A549 (cell line): ENCODE measurements around the gene BGN. TPM values are rescaled to one million over a fixed set of nuclear protein-coding genes. Genes with fewer than 3 reads are reported as not detected.

Source experiments
- ATAC-seq, 2 experiments: fragments of 200-7000 bp in 1 of 2; fragments of >200 bp in 1 of 2; cut with Nextera tagmentation in 1 of 2; cut with Tn5 transposase in 1 of 2; 3 replicates each; pipeline versions ENCODE4 v1.8.0 to v1.9.1; 2018 to 2020; ENCODE audit warnings: mild to moderate bottlenecking in 1 of 2, moderate library complexity in 1 of 2
- CTCF ChIA-PET: fragments of 300-600 bp; sonication (Branson Sonifier 250); formaldehyde crosslinking; extraction: SDS; loops from one replicate; lab custom pipeline; 2021; ENCODE audit warnings: antibody characterized with exemption, inconsistent platforms; lab: Yijun Ruan, JAX
- POLR2A ChIA-PET: fragments of 350-600 bp; formaldehyde crosslinking; extraction: SDS; loops from one replicate; lab custom pipeline; 2021; ENCODE audit warnings: antibody characterized with exemption, inconsistent platforms; lab: Yijun Ruan, JAX
- DNase-seq, 2 experiments: peaks; one replicate each; pipeline versions ENCODE4 v3.0.0 to v3.0.0-alpha.2; 2011 to 2016; ENCODE audit warnings: low read depth in 1 of 2, low spot score in 1 of 2
- FAIRE-seq: peaks from 2 replicates; lab custom pipeline; 2011; peaks lifted over from hg19 to GRCh38; lab: Jason Lieb, UNC
- H3K27ac ChIP-seq, 2 experiments: fragments of >200 bp; sonication (Bioruptor Twin); formaldehyde crosslinking; 3 replicates each; pipeline ENCODE4 v1.5.1; 2016 to 2017
- H3K4me1 ChIP-seq: fragments of >200 bp; sonication (Bioruptor Twin); formaldehyde crosslinking; 3 replicates; pipeline ENCODE4 v1.6.1; 2016
- H3K4me2 ChIP-seq: fragments of >200 bp; sonication (Bioruptor Twin); formaldehyde crosslinking; 3 replicates; pipeline ENCODE4 v1.6.1; 2016
- H3K4me3 ChIP-seq: fragments of >200 bp; sonication (Bioruptor Twin); formaldehyde crosslinking; 3 replicates; pipeline ENCODE4 v1.5.1; 2016
- H3K9me3 ChIP-seq: fragments of >200 bp; sonication (Bioruptor Twin); formaldehyde crosslinking; 3 replicates; pipeline ENCODE4 v1.6.1; 2016
- ATOH8 ChIP-seq: fragments of 250-450 bp; sonication (Bioruptor Pico); IDR thresholded peaks from 2 replicates; pipeline ENCODE4 v1.5.0; 2020; ENCODE audit warnings: low read depth, mild to moderate bottlenecking, moderate library complexity
- CBX2 ChIP-seq: fragments of 200-600 bp; sonication (generic); IDR thresholded peaks from 2 replicates; pipeline ENCODE4 v1.6.1; 2016; ENCODE audit warnings: low read depth, mild to moderate bottlenecking, borderline replicate concordance
- CBX8 ChIP-seq: fragments of 200-600 bp; sonication (generic); IDR thresholded peaks from 2 replicates; pipeline ENCODE4 v1.6.1; 2016
- ELK1 ChIP-seq: fragments of 150-350 bp; IDR thresholded peaks from 2 replicates; pipeline ENCODE4 v1.6.1; 2014; ENCODE audit warnings: low read depth, mild to moderate bottlenecking, low read length
- EP300 ChIP-seq, 2 experiments: fragments of >200 bp; sonication (Bioruptor Twin); formaldehyde crosslinking; IDR thresholded peaks; 2 replicates in 1 of 2; 3 replicates in 1 of 2; pipeline ENCODE4 v1.6.1; 2016 to 2017
- ESRRA ChIP-seq: fragments of 150-350 bp; IDR thresholded peaks from 2 replicates; pipeline ENCODE4 v1.6.1; 2014; ENCODE audit warnings: mild to moderate bottlenecking, low read length, borderline replicate concordance
- FOSB ChIP-seq: fragments of 250-450 bp; sonication (Bioruptor Pico); IDR thresholded peaks from 2 replicates; pipeline ENCODE4 v1.5.0; 2020; ENCODE audit warnings: mild to moderate bottlenecking, moderate library complexity
- FOXS1 ChIP-seq: fragments of 250-450 bp; sonication (Bioruptor Pico); IDR thresholded peaks from 2 replicates; pipeline ENCODE4 v1.5.0; 2020; ENCODE audit warnings: mild to moderate bottlenecking, moderate library complexity
- GATA3 ChIP-seq: IDR thresholded peaks from 2 replicates; pipeline ENCODE4 v1.6.1; 2012; ENCODE audit warnings: borderline replicate concordance
- HDAC2 ChIP-seq: fragments of 200-600 bp; sonication (generic); IDR thresholded peaks from 2 replicates; pipeline ENCODE4 v1.6.1; 2016
- HOXA7 ChIP-seq: fragments of 250-450 bp; sonication (Bioruptor Pico); IDR thresholded peaks from 2 replicates; pipeline ENCODE4 v1.5.0; 2020; ENCODE audit warnings: mild to moderate bottlenecking, moderate library complexity
- KDM1A ChIP-seq: fragments of 200-600 bp; sonication (generic); IDR thresholded peaks from 2 replicates; pipeline ENCODE4 v1.6.1; 2016; ENCODE audit warnings: low read depth, mild to moderate bottlenecking
- MAX ChIP-seq: IDR thresholded peaks from 2 replicates; pipeline ENCODE4 v1.6.1; 2012
- MAZ ChIP-seq: fragments of 150-350 bp; IDR thresholded peaks from 2 replicates; pipeline ENCODE4 v1.6.1; 2014; ENCODE audit warnings: antibody characterized with exemption, low read depth, low read length, borderline replicate concordance
- NFE2L2 ChIP-seq: fragments of 150-350 bp; conservative IDR thresholded peaks from 2 replicates; pipeline ENCODE4 v1.6.1; 2014; ENCODE audit warnings: low read length
- NPAS2 ChIP-seq: fragments of 250-450 bp; sonication (Bioruptor Pico); IDR thresholded peaks from 2 replicates; pipeline ENCODE4 v1.8.0; 2022; ENCODE audit warnings: mild to moderate bottlenecking, moderate library complexity, borderline replicate concordance
- PHF8 ChIP-seq: fragments of 200-600 bp; sonication (generic); IDR thresholded peaks from 2 replicates; pipeline ENCODE4 v1.6.1; 2016; ENCODE audit warnings: low read depth, mild to moderate bottlenecking, antibody characterized with exemption, moderate library complexity, borderline replicate concordance
- POLR2A ChIP-seq: IDR thresholded peaks from 2 replicates; pipeline ENCODE4 v1.6.1; 2012; ENCODE audit warnings: mild to moderate bottlenecking, low read length
- RAD21 ChIP-seq, 2 experiments: fragments of >200 bp in 1 of 2; sonication (Bioruptor Twin) in 1 of 2; formaldehyde crosslinking in 1 of 2; IDR thresholded peaks in 1 of 2; conservative IDR thresholded peaks in 1 of 2; 2 replicates in 1 of 2; 3 replicates in 1 of 2; pipeline ENCODE4 v1.6.1; 2012 to 2018; ENCODE audit warnings: inconsistent platforms in 1 of 2
- RARB ChIP-seq: fragments of 250-450 bp; sonication (Bioruptor Pico); IDR thresholded peaks from 2 replicates; pipeline ENCODE4 v1.8.0; 2021; ENCODE audit warnings: mild to moderate bottlenecking, moderate library complexity
- RNF2 ChIP-seq: fragments of 200-600 bp; sonication (generic); IDR thresholded peaks from 2 replicates; pipeline ENCODE4 v1.6.1; 2016; ENCODE audit warnings: low read depth, mild to moderate bottlenecking, antibody characterized with exemption, moderate library complexity, borderline replicate concordance
- TFCP2L1 ChIP-seq: fragments of 250-450 bp; sonication (Bioruptor Pico); IDR thresholded peaks from 2 replicates; pipeline ENCODE4 v1.5.0; 2021; ENCODE audit warnings: mild to moderate bottlenecking
- TP53 ChIP-seq: fragments of 250-450 bp; sonication (Bioruptor Pico); IDR thresholded peaks from 2 replicates; pipeline ENCODE4 v1.5.0; 2021; ENCODE audit warnings: mild to moderate bottlenecking, moderate library complexity
- USF2 ChIP-seq: fragments of 450-650 bp; IDR thresholded peaks from 2 replicates; pipeline ENCODE4 v1.6.1; 2014; ENCODE audit warnings: antibody characterized with exemption
- ZFP36 ChIP-seq: fragments of 450-650 bp; IDR thresholded peaks from 2 replicates; pipeline ENCODE4 v1.6.1; 2014; ENCODE audit warnings: borderline replicate concordance; ENCODE audit not compliant: partially characterized antibody
- ZNF302 ChIP-seq: fragments of 250-450 bp; sonication (Bioruptor Pico); IDR thresholded peaks from 2 replicates; pipeline ENCODE4 v1.9.0; 2021; ENCODE audit warnings: inconsistent platforms, mild to moderate bottlenecking, moderate library complexity
- ZSCAN20 ChIP-seq: fragments of 250-450 bp; sonication (Bioruptor Pico); IDR thresholded peaks from 2 replicates; pipeline ENCODE4 v1.8.0; 2022; ENCODE audit warnings: mild to moderate bottlenecking, moderate library complexity
- WGBS: methylation state at CpG from one replicate; pipeline ENCODE4 v1.1.6; 2017; ENCODE audit errors: missing lambda C conversion rate; 5-methylcytosine and 5-hydroxymethylcytosine counted together
- polyA plus RNA-seq, 4 experiments: library from polyadenylated mRNA; depleted of rRNA in 3 of 4; stranded (reverse); fragments of >200 nt; fragmentation: RNase III in 1 of 4; extraction: RNeasy Plus Mini Kit Qiagen cat#74134 plus additional on column Dnase treatment in 1 of 4; gene quantifications; 2 replicates in 3 of 4; 3 replicates in 1 of 4; pipeline ENCODE4 v1.2.3, GENCODE V29; 2011 to 2017

Gene BGN
- polyA plus RNA-seq, 2 of the 4 experiments (the other 2 are of a cell fraction) = 0.04 TPM; not detected in 1

GRCh38 chrX:153457136-153457825 is 37.5 kb upstream of the BGN start (continued):
- TF ChIP-seq ATOH8 (CRISPR knock-in tag) = no peak
- TF ChIP-seq TP53 (CRISPR knock-in tag) = no peak
- no peak for TF ChIP-seq KDM1A
- no peak for TF ChIP-seq TFCP2L1 (CRISPR knock-in tag)
- TF ChIP-seq FOSB (CRISPR knock-in tag) = no peak
- no peak for TF ChIP-seq CBX8
- no peak for TF ChIP-seq NFE2L2
- no peak for TF ChIP-seq GATA3

GRCh38 chrX:153457827-153458466 is 36.8 kb upstream of the BGN start:
- WGBS = 96% methylated on average over 17 of the region's 17 CpGs
- FAIRE-seq (no peak), ATAC-seq (no peak), DNase-seq (no peak)
- H3K9me3 ChIP-seq = no peaks in the 10 kb centered on the region
- no peak overlapping the region for H3K4me2 ChIP-seq
- H3K27ac ChIP-seq = no peak overlapping the region
- H3K4me3 ChIP-seq = no peak overlapping the region
- H3K4me1 ChIP-seq = no peaks in the 10 kb centered on the region
- ChIA-PET CTCF (interaction anchor here (0.9 to 3.0 kb wide), 4 partner anchors 13 to 210 kb away, joined by 3 to 10 read pairs (median 3); partner anchors contain the start of gene HAUS7), POLR2A (no interaction called here)
- TF ChIP-seq USF2 (no peak), EP300 (IDR thresholded peaks at IDR 0.05) (no peak), FOXS1 (CRISPR knock-in tag) (no peak), ZNF302 (no peak), CBX2 (no peak), RNF2 (no peak)

- WGBS = 87% methylated on average over 4 of the region's 4 CpGs
- DNase-seq (no peak), FAIRE-seq (no peak), ATAC-seq (no peak)
- CTCF ChIA-PET = interaction anchor here (0.9 to 4.8 kb wide), 4 partner anchors 13 to 210 kb away, joined by 3 to 66 read pairs (median 6); partner anchors contain the start of gene HAUS7
- TF ChIP-seq ELK1 (no peak), CBX2 (no peak), ATOH8 (CRISPR knock-in tag) (no peak), NPAS2 (CRISPR knock-in tag) (no peak), MAX (no peak), RNF2 (no peak), TP53 (CRISPR knock-in tag) (no peak), FOXS1 (CRISPR knock-in tag) (no peak), ZFP36 (no peak), PHF8 (no peak), ZSCAN20 (CRISPR knock-in tag) (no peak), ESRRA (no peak), HOXA7 (CRISPR knock-in tag) (no peak), HDAC2 (no peak), ZNF302 (no peak), POLR2A (no peak), RARB (CRISPR knock-in tag) (no peak), RAD21 (conservative IDR thresholded peaks at IDR 0.05 in 1 of 2, IDR thresholded peaks at IDR 0.05 in 1 of 2) (no peak), MAZ (no peak)
- TF ChIP-seq, all 56 proteins: peak for 0
- Histone ChIP-seq H3K4me2 (no peak overlapping the region), H3K27ac (no peak overlapping the region), H3K4me3 (no peak overlapping the region), H3K4me1 (no peaks in the 10 kb centered on the region), H3K9me3 (no peaks in the 10 kb centered on the region)
- POLR2A ChIA-PET = no interaction called here
These were observed 36.3 kb upstream of the BGN start for GRCh38 chrX:153458476-153458875.
